Loucy (cell line): ENCODE results near the gene IRF2BP1.

Experiments
- EZH2phosphoT487 ChIP-seq: fragments of 200-600 bp; IDR thresholded peaks from 2 replicates; pipeline ENCODE4 v1.6.1; 2018; ENCODE audit warnings: antibody characterized with exemption, mild to moderate bottlenecking, moderate library complexity, borderline replicate concordance
- TF ChIP-seq, protein P1 (sequence below): fragments of 200-600 bp; sonication (generic); conservative IDR thresholded peaks from 2 replicates; pipeline ENCODE4 v1.5.1; 2014; ENCODE audit warnings: mild to moderate bottlenecking, antibody characterized with exemption, low read length

DNA sequence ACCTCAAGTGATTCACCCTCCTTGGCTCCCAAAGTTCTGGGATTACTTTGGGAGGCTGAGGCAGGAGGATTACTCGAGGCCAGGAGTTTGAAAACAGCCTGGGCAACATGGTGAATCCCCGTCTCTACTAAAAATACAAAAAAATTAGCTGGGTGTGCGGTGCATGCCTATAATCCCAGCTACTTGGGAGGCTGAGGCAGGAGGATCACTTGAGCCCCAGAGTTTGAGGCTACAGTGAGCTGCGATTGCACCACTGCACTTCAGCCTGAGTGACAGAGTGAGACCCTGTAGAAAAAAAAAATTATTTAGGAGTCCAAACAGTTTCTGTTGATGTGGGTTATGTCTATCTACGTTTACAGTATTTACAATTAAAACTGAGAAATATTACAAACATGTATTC, 15.1 kb downstream of the IRF2BP1 start:
- TF ChIP-seq, protein P1, sequence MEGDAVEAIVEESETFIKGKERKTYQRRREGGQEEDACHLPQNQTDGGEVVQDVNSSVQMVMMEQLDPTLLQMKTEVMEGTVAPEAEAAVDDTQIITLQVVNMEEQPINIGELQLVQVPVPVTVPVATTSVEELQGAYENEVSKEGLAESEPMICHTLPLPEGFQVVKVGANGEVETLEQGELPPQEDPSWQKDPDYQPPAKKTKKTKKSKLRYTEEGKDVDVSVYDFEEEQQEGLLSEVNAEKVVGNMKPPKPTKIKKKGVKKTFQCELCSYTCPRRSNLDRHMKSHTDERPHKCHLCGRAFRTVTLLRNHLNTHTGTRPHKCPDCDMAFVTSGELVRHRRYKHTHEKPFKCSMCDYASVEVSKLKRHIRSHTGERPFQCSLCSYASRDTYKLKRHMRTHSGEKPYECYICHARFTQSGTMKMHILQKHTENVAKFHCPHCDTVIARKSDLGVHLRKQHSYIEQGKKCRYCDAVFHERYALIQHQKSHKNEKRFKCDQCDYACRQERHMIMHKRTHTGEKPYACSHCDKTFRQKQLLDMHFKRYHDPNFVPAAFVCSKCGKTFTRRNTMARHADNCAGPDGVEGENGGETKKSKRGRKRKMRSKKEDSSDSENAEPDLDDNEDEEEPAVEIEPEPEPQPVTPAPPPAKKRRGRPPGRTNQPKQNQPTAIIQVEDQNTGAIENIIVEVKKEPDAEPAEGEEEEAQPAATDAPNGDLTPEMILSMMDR: no peak
- TF ChIP-seq EZH2phosphoT487: no peak
